Panc1 (cell line): ENCODE results near the gene GRM7. TPM values are rescaled to one million over a fixed set of nuclear protein-coding genes. Genes with fewer than 3 reads are reported as not detected.

Source experiments
- ATAC-seq: fragments of 200-7000 bp; cut with Tn5 transposase; 2 replicates; pipeline ENCODE4 v1.9.1; 2020; ENCODE audit warnings: mild to moderate bottlenecking, moderate library complexity
- BruUV-seq: library from RNA; stranded (reverse); fragments of 400-500 nt; replicated peaks from 2 replicates; lab custom pipeline; 2021; lab: Mats Ljungman, UMichigan
- CTCF ChIA-PET: fragments of 300-600 bp; sonication (Branson Sonifier 250); formaldehyde crosslinking; loops from one replicate; lab custom pipeline; 2022; ENCODE audit warnings: antibody characterized with exemption; lab: Charles Lee
- POLR2A ChIA-PET: fragments of 300-600 bp; sonication (Branson Sonifier 250); formaldehyde crosslinking; loops from one replicate; lab custom pipeline; 2022; ENCODE audit warnings: antibody characterized with exemption; lab: Charles Lee
- DNase-seq: peaks from one replicate; pipeline ENCODE4 v3.0.0-alpha.2; 2010; ENCODE audit warnings: low read depth, low spot score
- H3K27ac ChIP-seq: 2 replicates; pipeline ENCODE4 v1.5.1; 2011; ENCODE audit warnings: mild to moderate bottlenecking, low read length, inconsistent platforms
- H3K27me3 ChIP-seq: fragments of 200-500 bp; sonication (Bioruptor generic); 2 replicates; pipeline ENCODE4 v1.6.0; 2014; ENCODE audit warnings: low read length, inconsistent platforms; ENCODE audit not compliant: control insufficient read depth, insufficient read depth
- H3K36me3 ChIP-seq: fragments of 200-500 bp; sonication (Bioruptor generic); 2 replicates; pipeline ENCODE4 v1.5.1; 2014; ENCODE audit warnings: inconsistent platforms, mild to moderate bottlenecking, low read length, moderate library complexity; ENCODE audit not compliant: control insufficient read depth, insufficient read depth
- H3K4me1 ChIP-seq: 2 replicates; pipeline ENCODE4 v1.5.1; 2011; ENCODE audit warnings: inconsistent platforms, mild to moderate bottlenecking, low read length, moderate library complexity; ENCODE audit not compliant: control insufficient read depth, insufficient read depth
- H3K4me3 ChIP-seq, 2 experiments: 2 replicates each; pipeline ENCODE4 v1.5.1; 2011 to 2012; ENCODE audit warnings: low read depth in 2 of 2, low read length in 2 of 2, mild to moderate bottlenecking in 2 of 2, inconsistent platforms in 1 of 2, moderate library complexity in 1 of 2
- H3K9me3 ChIP-seq: fragments of 200-500 bp; sonication (Bioruptor generic); 2 replicates; pipeline ENCODE4 v1.5.1; 2014; ENCODE audit warnings: low read depth, mild to moderate bottlenecking, inconsistent platforms, low read length, moderate library complexity; ENCODE audit not compliant: control insufficient read depth, insufficient read depth
- POLR2AphosphoS5 ChIP-seq: IDR thresholded peaks from 2 replicates; pipeline ENCODE4 v1.6.1; 2012; ENCODE audit warnings: mild to moderate bottlenecking, low read depth, low read length, moderate library complexity
- SIN3A ChIP-seq: IDR thresholded peaks from 2 replicates; pipeline ENCODE4 v1.6.1; 2012; ENCODE audit warnings: low read depth, mild to moderate bottlenecking, low read length, moderate library complexity, borderline replicate concordance; ENCODE audit not compliant: insufficient read depth
- TCF7L2 ChIP-seq: IDR thresholded peaks from 2 replicates; pipeline ENCODE4 v1.6.1; 2011; ENCODE audit warnings: mild to moderate bottlenecking, low read depth, low read length, inconsistent platforms
- in situ Hi-C: cut with HindIII; loops from 2 replicates; pipeline ENCODE4 v1.10.0; 2016; ENCODE audit warnings: low sequenced_read_pairs, low pct_unique_long_range_greater_than_20kb
- intact Hi-C: fragments of 100-400 bp; cut with micrococcal nuclease; formaldehyde crosslinking; loops from one replicate; pipeline ENCODE4 v1.10.0; 2022; ENCODE audit not compliant: unreplicated experiment
- total RNA-seq: library from RNA; stranded (reverse); gene quantifications from one replicate; pipeline ENCODE4 v1.2.1, GENCODE V29; 2021; ENCODE audit not compliant: unreplicated experiment
- TF ChIP-seq, protein P1 (sequence below), 2 experiments: IDR thresholded peaks; 2 replicates each; pipeline ENCODE4 v1.6.1; 2011 to 2012; ENCODE audit warnings: low read depth in 2 of 2, control low read depth in 1 of 2, low read length in 1 of 2, mild to moderate bottlenecking in 1 of 2, moderate library complexity in 1 of 2; ENCODE audit not compliant: insufficient read depth in 1 of 2
- TF ChIP-seq, protein P2 (sequence below): fragments of 450-650 bp; IDR thresholded peaks from 2 replicates; pipeline ENCODE4 v1.5.1; 2017; ENCODE audit warnings: mild to moderate bottlenecking

GRM7 gene
- total RNA-seq, 1 experiment from 2014 or later, result not detected

DNA sequence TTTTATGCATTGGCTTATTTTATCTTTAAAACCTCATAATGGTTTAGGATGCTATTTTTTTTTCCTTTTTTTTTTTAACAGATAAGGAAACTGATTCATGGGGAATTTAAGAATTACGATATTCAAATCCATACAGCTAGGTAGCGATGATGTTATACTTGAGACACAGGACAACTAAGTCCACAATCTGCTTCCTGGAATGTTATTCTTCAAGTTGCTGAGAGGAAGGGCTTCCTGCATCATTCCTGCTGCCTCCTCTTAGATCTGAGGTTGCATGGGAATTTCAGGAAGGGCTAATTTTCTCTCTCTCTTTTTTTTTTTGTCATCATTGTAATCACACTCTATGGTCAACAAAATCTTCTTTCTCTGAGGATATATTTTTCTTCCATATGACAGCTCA, 595.5 kb downstream of the GRM7 start:
- Histone ChIP-seq H3K27ac (no peak overlapping the region), H3K4me3 (no peak overlapping the region), H3K27me3 (no peaks in the 10 kb centered on the region), H3K4me1 (no peaks in the 10 kb centered on the region), H3K36me3 (no peaks in the 10 kb centered on the region), H3K9me3 (no peaks in the 10 kb centered on the region)
- ChIA-PET POLR2A (interaction anchor here (0.7 kb wide), 1 partner anchor 12 kb away, joined by 8 read pairs; no protein-coding TSS in a partner anchor), CTCF (no interaction called here)
- intact Hi-C loops (no loop called here), in situ Hi-C loops (no loop called here)
- no peak for TF ChIP-seq POLR2AphosphoS5
- TF ChIP-seq, protein P1, sequence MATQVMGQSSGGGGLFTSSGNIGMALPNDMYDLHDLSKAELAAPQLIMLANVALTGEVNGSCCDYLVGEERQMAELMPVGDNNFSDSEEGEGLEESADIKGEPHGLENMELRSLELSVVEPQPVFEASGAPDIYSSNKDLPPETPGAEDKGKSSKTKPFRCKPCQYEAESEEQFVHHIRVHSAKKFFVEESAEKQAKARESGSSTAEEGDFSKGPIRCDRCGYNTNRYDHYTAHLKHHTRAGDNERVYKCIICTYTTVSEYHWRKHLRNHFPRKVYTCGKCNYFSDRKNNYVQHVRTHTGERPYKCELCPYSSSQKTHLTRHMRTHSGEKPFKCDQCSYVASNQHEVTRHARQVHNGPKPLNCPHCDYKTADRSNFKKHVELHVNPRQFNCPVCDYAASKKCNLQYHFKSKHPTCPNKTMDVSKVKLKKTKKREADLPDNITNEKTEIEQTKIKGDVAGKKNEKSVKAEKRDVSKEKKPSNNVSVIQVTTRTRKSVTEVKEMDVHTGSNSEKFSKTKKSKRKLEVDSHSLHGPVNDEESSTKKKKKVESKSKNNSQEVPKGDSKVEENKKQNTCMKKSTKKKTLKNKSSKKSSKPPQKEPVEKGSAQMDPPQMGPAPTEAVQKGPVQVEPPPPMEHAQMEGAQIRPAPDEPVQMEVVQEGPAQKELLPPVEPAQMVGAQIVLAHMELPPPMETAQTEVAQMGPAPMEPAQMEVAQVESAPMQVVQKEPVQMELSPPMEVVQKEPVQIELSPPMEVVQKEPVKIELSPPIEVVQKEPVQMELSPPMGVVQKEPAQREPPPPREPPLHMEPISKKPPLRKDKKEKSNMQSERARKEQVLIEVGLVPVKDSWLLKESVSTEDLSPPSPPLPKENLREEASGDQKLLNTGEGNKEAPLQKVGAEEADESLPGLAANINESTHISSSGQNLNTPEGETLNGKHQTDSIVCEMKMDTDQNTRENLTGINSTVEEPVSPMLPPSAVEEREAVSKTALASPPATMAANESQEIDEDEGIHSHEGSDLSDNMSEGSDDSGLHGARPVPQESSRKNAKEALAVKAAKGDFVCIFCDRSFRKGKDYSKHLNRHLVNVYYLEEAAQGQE (IDR thresholded peaks at IDR 0.05; ENCODE audit: insufficient read depth in 1 of 2, low read depth in 2 of 2, low read length in 1 of 2), result no peak
- TF ChIP-seq, protein P2, sequence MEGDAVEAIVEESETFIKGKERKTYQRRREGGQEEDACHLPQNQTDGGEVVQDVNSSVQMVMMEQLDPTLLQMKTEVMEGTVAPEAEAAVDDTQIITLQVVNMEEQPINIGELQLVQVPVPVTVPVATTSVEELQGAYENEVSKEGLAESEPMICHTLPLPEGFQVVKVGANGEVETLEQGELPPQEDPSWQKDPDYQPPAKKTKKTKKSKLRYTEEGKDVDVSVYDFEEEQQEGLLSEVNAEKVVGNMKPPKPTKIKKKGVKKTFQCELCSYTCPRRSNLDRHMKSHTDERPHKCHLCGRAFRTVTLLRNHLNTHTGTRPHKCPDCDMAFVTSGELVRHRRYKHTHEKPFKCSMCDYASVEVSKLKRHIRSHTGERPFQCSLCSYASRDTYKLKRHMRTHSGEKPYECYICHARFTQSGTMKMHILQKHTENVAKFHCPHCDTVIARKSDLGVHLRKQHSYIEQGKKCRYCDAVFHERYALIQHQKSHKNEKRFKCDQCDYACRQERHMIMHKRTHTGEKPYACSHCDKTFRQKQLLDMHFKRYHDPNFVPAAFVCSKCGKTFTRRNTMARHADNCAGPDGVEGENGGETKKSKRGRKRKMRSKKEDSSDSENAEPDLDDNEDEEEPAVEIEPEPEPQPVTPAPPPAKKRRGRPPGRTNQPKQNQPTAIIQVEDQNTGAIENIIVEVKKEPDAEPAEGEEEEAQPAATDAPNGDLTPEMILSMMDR, result no peak
- no peak for TF ChIP-seq TCF7L2
- TF ChIP-seq SIN3A, result no peak
- ATAC-seq, result no peak
- no peak for DNase-seq
- BruUV-seq, result no TSS peak

DNA sequence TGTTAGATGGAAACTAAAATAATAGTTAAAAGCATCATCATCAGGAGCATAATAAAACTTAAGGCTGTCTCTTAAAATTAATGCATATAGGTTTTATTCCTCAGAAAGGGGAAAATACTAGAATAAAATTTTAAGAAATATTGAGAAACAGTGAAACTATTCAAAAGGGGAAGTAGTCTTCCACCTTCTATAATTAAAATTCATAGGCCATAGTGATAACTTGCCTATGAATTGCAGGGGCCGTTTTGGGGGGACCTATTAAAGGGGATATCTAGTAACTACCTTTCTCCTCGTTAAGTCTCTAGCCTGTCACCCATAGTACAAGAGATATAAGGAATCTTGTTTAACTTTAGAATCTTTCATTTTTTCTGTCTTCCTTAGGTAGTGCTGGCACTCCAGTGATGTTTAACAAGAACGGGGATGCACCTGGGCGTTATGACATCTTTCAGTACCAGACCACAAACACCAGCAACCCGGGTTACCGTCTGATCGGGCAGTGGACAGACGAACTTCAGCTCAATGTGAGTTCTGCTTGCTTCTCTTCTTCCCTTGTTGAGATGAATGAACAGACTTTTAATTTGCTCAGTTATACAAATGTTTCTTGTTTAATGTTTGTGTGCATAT, 600.4 kb downstream of the GRM7 start:
- CTCF ChIA-PET, result no interaction called here

More for the DNA sequence above, 600.4 kb downstream of the GRM7 start:
- no peaks in the 10 kb centered on the region for H3K9me3 ChIP-seq
- no peaks in the 10 kb centered on the region for H3K27me3 ChIP-seq
- H3K4me3 ChIP-seq, result no peak overlapping the region
- POLR2A ChIA-PET, result no interaction called here
- in situ Hi-C loops, result no loop called here
- BruUV-seq, result no TSS peak
- TF ChIP-seq SIN3A (no peak), TCF7L2 (no peak), POLR2AphosphoS5 (no peak)
- TF ChIP-seq, protein P2, result no peak
- TF ChIP-seq, protein P1 (IDR thresholded peaks at IDR 0.05; ENCODE audit: insufficient read depth in 1 of 2, low read depth in 2 of 2, low read length in 1 of 2), result no peak
- DNase-seq (no peak), ATAC-seq (no peak)
- intact Hi-C loops, result no loop called here
- no peaks in the 10 kb centered on the region for H3K36me3 ChIP-seq
- no peaks in the 10 kb centered on the region for H3K4me1 ChIP-seq
- H3K27ac ChIP-seq, result no peak overlapping the region
